ENCODE results near the gene CD300LD.
A peak's percentile ranks its signal among the peaks of the same experiment; 100 is the strongest.
"Not testable (repeated sequence)": the region's sequence is repeated elsewhere in the genome, so short reads cannot be mapped to it uniquely, and the experiment has no call there.

The CD300LD gene

GRCh38 chr17:74569020-74570003, 22.8 kb downstream of the CD300LD start:
- DNase-seq, result no peak

- no peak for DNase-seq
These were observed 23.8 kb downstream of the CD300LD start for GRCh38 chr17:74568106-74568873.

GRCh38 chr17:74567397-74567796, 24.7 kb downstream of the CD300LD start, which contains the start of gene CD300H:
CD300H (minus strand) TSS chr17:74567509.
- DNase-seq, result no peak

- peak in 1 of 2 experiments; percentile 22 for DNase-seq
These were observed 25.8 kb downstream of the CD300LD start for GRCh38 chr17:74566132-74566753.

- DNase-seq, result no peak
These were observed 27.0 kb downstream of the CD300LD start for GRCh38 chr17:74565126-74565525.

- DNase-seq, result no peak
These were observed 28.7 kb downstream of the CD300LD start for GRCh38 chr17:74563358-74563757.

GRCh38 chr17:74561586-74561985, 30.5 kb downstream of the CD300LD start:
- no peak for DNase-seq

GRCh38 chr17:74558882-74559519, 33.1 kb downstream of the CD300LD start:
- no peak for DNase-seq

- DNase-seq, result not testable (repeated sequence)
These were observed 33.7 kb downstream of the CD300LD start for GRCh38 chr17:74558402-74558801.

GRCh38 chr17:74555427-74555940, 36.6 kb downstream of the CD300LD start:
- DNase-seq, result no peak

GRCh38 chr17:74554909-74555308, 37.2 kb downstream of the CD300LD start:
- DNase-seq, result no peak

GRCh38 chr17:74552037-74552436, 40.0 kb downstream of the CD300LD start:
- no peak for DNase-seq

- DNase-seq, result no peak
These were observed 41.5 kb downstream of the CD300LD start for GRCh38 chr17:74550602-74551001.

- no peak for DNase-seq
These were observed 42.7 kb downstream of the CD300LD start for GRCh38 chr17:74549343-74549742.

- DNase-seq, result peak in 1 of 2 experiments; percentile 15
These were observed 44.3 kb downstream of the CD300LD start for GRCh38 chr17:74547736-74548135.

GRCh38 chr17:74547264-74547663, 44.8 kb downstream of the CD300LD start:
- no peak for DNase-seq

GRCh38 chr17:74546586-74546985, 45.5 kb downstream of the CD300LD start:
- DNase-seq, result no peak

GRCh38 chr17:74545843-74546230, 46.2 kb downstream of the CD300LD start, which contains the start of gene CD300C:
CD300C (minus strand) TSS chr17:74546115; CDS start chr17:74545782, 333 bp downstream.
- no peak for DNase-seq

- no peak for DNase-seq
These were observed 46.9 kb downstream of the CD300LD start for GRCh38 chr17:74544991-74545842.

- no peak for DNase-seq
These were observed 48.0 kb downstream of the CD300LD start for GRCh38 chr17:74543891-74544760.
